HG03280 (cell line): ENCODE measurements around the gene E2F7.
A peak's percentile ranks its signal among the peaks of the same experiment; 100 is the strongest.
"Not testable (repeated sequence)": the region's sequence is repeated elsewhere in the genome, so short reads cannot be mapped to it uniquely, and the experiment has no call there.

Source experiments
- ATAC-seq: cut with Tn5 transposase; IDR thresholded peaks from one replicate; pipeline ENCODE4 v1.9.1; 2021; ENCODE audit warnings: mild to moderate bottlenecking, moderate library complexity; ENCODE audit not compliant: unreplicated experiment

E2F7 gene, protein sequence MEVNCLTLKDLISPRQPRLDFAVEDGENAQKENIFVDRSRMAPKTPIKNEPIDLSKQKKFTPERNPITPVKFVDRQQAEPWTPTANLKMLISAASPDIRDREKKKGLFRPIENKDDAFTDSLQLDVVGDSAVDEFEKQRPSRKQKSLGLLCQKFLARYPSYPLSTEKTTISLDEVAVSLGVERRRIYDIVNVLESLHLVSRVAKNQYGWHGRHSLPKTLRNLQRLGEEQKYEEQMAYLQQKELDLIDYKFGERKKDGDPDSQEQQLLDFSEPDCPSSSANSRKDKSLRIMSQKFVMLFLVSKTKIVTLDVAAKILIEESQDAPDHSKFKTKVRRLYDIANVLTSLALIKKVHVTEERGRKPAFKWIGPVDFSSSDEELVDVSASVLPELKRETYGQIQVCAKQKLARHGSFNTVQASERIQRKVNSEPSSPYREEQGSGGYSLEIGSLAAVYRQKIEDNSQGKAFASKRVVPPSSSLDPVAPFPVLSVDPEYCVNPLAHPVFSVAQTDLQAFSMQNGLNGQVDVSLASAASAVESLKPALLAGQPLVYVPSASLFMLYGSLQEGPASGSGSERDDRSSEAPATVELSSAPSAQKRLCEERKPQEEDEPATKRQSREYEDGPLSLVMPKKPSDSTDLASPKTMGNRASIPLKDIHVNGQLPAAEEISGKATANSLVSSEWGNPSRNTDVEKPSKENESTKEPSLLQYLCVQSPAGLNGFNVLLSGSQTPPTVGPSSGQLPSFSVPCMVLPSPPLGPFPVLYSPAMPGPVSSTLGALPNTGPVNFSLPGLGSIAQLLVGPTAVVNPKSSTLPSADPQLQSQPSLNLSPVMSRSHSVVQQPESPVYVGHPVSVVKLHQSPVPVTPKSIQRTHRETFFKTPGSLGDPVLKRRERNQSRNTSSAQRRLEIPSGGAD

GRCh38 chr12:77065361-77066204, at the start of gene E2F7:
Gene E2F7 (minus strand): TSS chr12:77065569. CDS start chr12:77064635, 934 bp downstream.
- ATAC-seq, result peak; percentile 71

- ATAC-seq, result no peak
These were observed 48.6 kb upstream of the E2F7 start for GRCh38 chr12:77113971-77114370.

GRCh38 chr12:77108707-77109106, 43.3 kb upstream of the E2F7 start:
- no peak for ATAC-seq

DNA sequence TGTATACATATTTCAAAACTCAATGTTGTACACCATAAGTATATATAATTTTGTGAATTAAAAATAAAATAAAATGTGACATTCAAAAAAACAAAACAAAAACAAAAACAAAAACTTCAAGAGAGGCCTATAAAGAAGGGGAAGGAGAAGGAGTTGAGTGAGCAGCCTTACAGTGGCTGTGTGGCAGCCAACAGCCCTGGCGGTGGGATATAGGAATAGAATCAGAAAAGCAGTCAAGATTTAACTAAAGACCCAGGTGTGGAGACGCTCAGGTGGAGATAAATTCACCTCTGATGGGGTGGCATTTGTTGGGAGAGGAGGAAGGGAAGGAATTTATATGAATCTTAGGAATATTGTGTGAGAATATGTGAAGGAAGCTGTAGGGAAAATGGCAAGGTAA, 41.8 kb upstream of the E2F7 start:
- no peak for ATAC-seq

- ATAC-seq, result no peak
These were observed 39.4 kb upstream of the E2F7 start for GRCh38 chr12:77104792-77105191.

DNA sequence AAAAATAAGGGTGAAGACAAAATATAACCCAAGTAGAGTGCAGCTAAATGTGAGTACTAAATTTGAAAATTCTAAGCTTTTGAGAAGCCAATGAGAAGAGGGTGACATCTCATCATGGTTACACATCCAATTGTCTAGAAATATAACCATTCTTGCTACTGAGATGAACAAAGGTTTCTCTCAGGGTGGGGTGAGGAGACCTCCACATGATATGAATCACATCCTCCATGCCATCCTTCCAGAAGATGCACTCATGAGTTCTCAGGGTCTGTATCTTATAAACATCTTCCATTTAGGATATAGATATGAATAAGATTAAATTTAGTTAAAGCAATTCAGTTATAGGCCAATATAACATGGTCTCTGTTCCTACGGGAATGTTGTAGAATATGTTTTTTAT, 38.9 kb upstream of the E2F7 start:
- ATAC-seq, result no peak

DNA sequence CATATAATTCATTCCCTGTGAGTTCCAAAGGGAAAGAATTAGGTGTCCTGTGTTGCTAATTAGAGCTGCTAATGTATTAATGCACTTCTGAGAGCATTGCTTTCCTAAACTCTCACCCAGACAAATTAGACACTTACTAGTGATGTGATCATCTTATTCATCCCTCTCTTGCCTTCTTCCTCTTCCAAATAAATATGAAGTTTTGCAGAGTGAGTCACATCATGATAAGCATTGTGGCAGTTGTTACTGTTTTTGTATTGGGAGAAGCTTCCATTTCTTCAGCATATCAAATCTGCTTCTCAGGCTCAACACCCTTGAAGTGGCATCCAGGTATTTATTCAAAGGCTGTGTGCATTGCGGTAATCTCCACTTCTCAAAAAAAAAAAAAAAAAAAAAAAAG, 37.3 kb upstream of the E2F7 start:
- ATAC-seq, result no peak

GRCh38 chr12:77102123-77102522, 36.8 kb upstream of the E2F7 start:
- ATAC-seq, result no peak

GRCh38 chr12:77099799-77100198, 34.4 kb upstream of the E2F7 start:
- no peak for ATAC-seq

DNA sequence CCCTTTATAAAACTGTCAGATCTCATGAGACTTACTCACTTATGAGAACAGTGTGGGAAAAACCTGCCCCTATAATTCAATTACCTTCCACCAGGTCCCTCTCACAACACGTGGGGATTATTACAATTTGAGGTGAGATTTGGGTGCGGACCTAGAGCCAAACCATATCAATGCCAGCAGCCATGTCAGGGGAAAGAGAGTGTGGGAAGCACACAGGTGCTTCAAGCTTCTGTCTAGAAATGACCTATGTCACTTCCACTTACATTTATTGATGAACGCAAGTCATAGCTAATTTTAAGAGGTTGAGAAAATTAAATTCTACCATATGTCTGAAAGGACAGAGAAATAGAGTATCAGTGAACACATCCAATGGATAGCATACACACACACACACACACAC, 32.5 kb upstream of the E2F7 start:
- no peak for ATAC-seq

GRCh38 chr12:77092227-77092626, 26.9 kb upstream of the E2F7 start:
- ATAC-seq, result not testable (repeated sequence)

DNA sequence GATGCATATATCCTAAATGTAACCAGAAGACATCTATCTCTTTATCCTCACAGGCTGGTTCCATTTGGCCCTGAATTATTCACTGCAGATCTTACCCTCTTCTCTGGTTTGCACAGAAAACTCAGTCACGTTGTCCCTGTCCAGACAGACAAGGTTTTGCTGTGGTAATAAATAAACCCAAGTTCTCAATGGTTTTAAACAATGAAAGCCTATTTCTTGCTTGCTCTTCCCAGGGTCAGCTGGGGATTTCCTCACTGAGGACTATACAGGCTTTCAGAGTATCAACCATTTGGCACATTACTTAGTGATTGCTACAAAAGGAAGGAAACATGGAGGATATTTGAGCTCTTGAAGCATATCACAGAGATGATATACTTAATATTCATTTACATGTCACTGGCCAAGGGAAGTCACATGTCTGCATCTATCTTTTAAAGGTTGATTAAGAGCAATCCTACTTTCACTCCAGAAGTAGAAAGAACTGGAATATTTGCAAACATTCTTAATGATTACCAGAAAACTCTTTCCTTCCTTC, 24.4 kb upstream of the E2F7 start:
- no peak for ATAC-seq

GRCh38 chr12:77087427-77087826, 22.1 kb upstream of the E2F7 start:
- ATAC-seq, result no peak

GRCh38 chr12:77082021-77082420, 16.7 kb upstream of the E2F7 start:
- no peak for ATAC-seq

DNA sequence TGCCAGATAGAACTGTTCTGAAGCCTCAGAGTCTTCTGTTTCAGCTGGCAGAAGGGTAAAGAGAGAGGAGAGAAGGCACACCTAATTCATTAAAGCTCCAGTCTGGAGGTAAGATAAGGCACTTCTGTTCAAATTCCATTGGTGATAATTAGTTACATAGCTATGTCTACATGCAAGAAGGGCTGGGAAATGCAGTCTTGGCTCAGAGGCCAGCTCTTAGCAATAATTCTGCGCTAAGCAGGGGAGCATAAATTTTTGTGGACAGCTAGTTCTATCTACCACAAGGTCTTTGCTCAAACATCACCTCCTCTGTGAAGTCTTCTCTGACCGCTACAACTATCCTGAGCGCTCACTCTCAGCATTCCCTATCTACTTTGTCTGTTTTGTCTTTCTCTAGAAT, 14.3 kb upstream of the E2F7 start:
- no peak for ATAC-seq

GRCh38 chr12:77078231-77078630, 12.9 kb upstream of the E2F7 start:
- no peak for ATAC-seq

GRCh38 chr12:77076886-77077285, 11.5 kb upstream of the E2F7 start:
- ATAC-seq, result no peak

GRCh38 chr12:77073894-77074293, 8.5 kb upstream of the E2F7 start:
- not testable (repeated sequence) for ATAC-seq

DNA sequence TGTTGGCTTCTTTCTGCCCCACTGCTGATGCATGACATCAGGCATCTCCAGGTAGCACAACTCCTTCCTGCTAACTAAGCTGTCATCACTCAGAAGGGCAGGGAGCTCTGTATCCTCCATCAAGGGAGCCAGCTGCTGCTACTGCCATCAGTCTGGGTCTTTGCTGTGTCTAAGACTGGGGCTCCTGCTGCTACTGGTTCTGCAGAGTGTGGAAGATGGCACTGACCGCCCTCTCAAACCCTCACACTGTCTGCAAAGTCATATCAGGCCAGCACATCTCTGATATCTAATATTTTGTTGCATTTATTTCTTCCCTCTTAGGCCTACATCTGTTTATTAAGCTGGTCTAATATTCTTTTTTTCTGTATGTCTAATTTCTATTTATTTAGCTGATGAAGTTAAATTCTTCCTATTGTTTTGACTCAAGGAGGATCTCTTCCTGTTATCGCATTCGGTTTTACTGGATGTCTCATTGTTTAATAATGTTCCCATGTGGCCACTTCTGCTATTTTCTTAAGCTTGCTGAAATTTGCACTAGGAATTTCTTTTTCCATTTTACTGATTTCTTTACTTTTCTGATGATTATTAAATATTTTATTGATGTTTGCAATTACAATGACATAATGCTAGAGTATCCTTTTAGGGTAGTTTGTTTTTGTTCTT, 7.6 kb upstream of the E2F7 start:
- no peak for ATAC-seq

- peak; percentile 1 for ATAC-seq
These were observed 5.6 kb upstream of the E2F7 start for GRCh38 chr12:77070800-77071449.
